H9 (cell line): Measurements from ENCODE around the gene SYCE1. TPM values are rescaled to one million over a fixed set of nuclear protein-coding genes. Genes with fewer than 3 reads are reported as not detected.

Source experiments
- DNase-seq: peaks from one replicate; pipeline ENCODE4 v3.0.0-alpha.2; 2017
- H2AFZ ChIP-seq: one replicate; pipeline ENCODE4 v1.6.1; 2013; ENCODE audit warnings: mild to moderate bottlenecking, low read length, control low read depth, moderate library complexity
- H2AK5ac ChIP-seq: 2 replicates; pipeline ENCODE4 v1.6.1; 2013; ENCODE audit warnings: low read length, control low read depth, mixed read lengths; ENCODE audit not compliant: insufficient read length
- H2BK120ac ChIP-seq: one replicate; pipeline ENCODE4 v1.6.1; 2013; ENCODE audit warnings: low read depth, mild to moderate bottlenecking, low read length, control low read depth, inconsistent platforms; ENCODE audit not compliant: poor library complexity, severe bottlenecking
- H2BK12ac ChIP-seq: 2 replicates; pipeline ENCODE4 v1.6.1; 2013; ENCODE audit warnings: low read length, control low read depth, mixed read lengths, low read depth; ENCODE audit not compliant: insufficient read length
- H2BK15ac ChIP-seq: 2 replicates; pipeline ENCODE4 v1.6.1; 2013; ENCODE audit warnings: low read depth, low read length, control low read depth
- H2BK20ac ChIP-seq: one replicate; pipeline ENCODE4 v1.6.1; 2013; ENCODE audit warnings: low read depth, mild to moderate bottlenecking, low read length, control low read depth, inconsistent platforms; ENCODE audit not compliant: poor library complexity, severe bottlenecking
- H2BK5ac ChIP-seq: 2 replicates; pipeline ENCODE4 v1.6.1; 2013; ENCODE audit warnings: low read length, control low read depth, mixed read lengths; ENCODE audit not compliant: insufficient read length
- H3K14ac ChIP-seq: 2 replicates; pipeline ENCODE4 v1.6.1; 2013; ENCODE audit warnings: low read length, control low read depth; ENCODE audit not compliant: insufficient read depth
- H3K18ac ChIP-seq: 2 replicates; pipeline ENCODE4 v1.6.1; 2013; ENCODE audit warnings: low read depth, mild to moderate bottlenecking, mixed read lengths, low read length, control low read depth; ENCODE audit not compliant: insufficient read length
- H3K23ac ChIP-seq: 2 replicates; pipeline ENCODE4 v1.6.1; 2013; ENCODE audit warnings: low read length, control low read depth, mixed read lengths, low read depth; ENCODE audit not compliant: insufficient read length
- H3K23me2 ChIP-seq: 2 replicates; pipeline ENCODE4 v1.6.1; 2013; ENCODE audit warnings: low read depth, mild to moderate bottlenecking, mixed read lengths, low read length, control low read depth; ENCODE audit not compliant: insufficient read length, poor library complexity, severe bottlenecking
- H3K27ac ChIP-seq: 2 replicates; pipeline ENCODE4 v1.5.1; 2013; ENCODE audit warnings: low read length, control low read depth, mixed read lengths, low read depth; ENCODE audit not compliant: insufficient read length
- H3K27me3 ChIP-seq: 2 replicates; pipeline ENCODE4 v1.6.1; 2013; ENCODE audit warnings: low read length, control low read depth, inconsistent platforms; ENCODE audit not compliant: insufficient read depth
- H3K4ac ChIP-seq: 2 replicates; pipeline ENCODE4 v1.6.1; 2013; ENCODE audit warnings: low read depth, mild to moderate bottlenecking, control low read depth, inconsistent platforms, low read length, moderate library complexity
- H3K4me1 ChIP-seq: 2 replicates; pipeline ENCODE4 v1.6.1; 2013; ENCODE audit warnings: low read length, control low read depth, inconsistent platforms; ENCODE audit not compliant: insufficient read depth
- H3K4me2 ChIP-seq: 2 replicates; pipeline ENCODE4 v1.6.1; 2013; ENCODE audit warnings: low read length, control low read depth, mixed read lengths; ENCODE audit not compliant: insufficient read length, insufficient read depth
- H3K56ac ChIP-seq: 2 replicates; pipeline ENCODE4 v1.6.1; 2013; ENCODE audit warnings: low read depth, mild to moderate bottlenecking, mixed read lengths, low read length, control low read depth; ENCODE audit not compliant: insufficient read length
- H3K79me1 ChIP-seq: 2 replicates; pipeline ENCODE4 v1.6.1; 2013; ENCODE audit warnings: low read depth, mild to moderate bottlenecking, moderate library complexity, low read length, control low read depth, inconsistent platforms; ENCODE audit not compliant: insufficient read depth, poor library complexity, severe bottlenecking
- H3K79me2 ChIP-seq: 2 replicates; pipeline ENCODE4 v1.6.1; 2013; ENCODE audit warnings: low read length, control low read depth, inconsistent platforms; ENCODE audit not compliant: insufficient read depth
- H3K9ac ChIP-seq: 2 replicates; pipeline ENCODE4 v1.6.1; 2013; ENCODE audit warnings: low read length, control low read depth, mixed read lengths; ENCODE audit not compliant: insufficient read length; ENCODE audit errors: extremely low read depth
- H3K9me3 ChIP-seq: one replicate; pipeline ENCODE4 v1.6.1; 2013; ENCODE audit warnings: low read depth, low read length, inconsistent platforms; ENCODE audit not compliant: control insufficient read depth
- H3T11ph ChIP-seq: one replicate; pipeline ENCODE4 v1.6.1; 2013; ENCODE audit warnings: mild to moderate bottlenecking, low read length, control low read depth, inconsistent platforms
- H4K20me1 ChIP-seq: one replicate; pipeline ENCODE4 v1.6.1; 2013; ENCODE audit not compliant: control insufficient read depth, insufficient read length, insufficient read depth
- H4K5ac ChIP-seq: 2 replicates; pipeline ENCODE4 v1.6.1; 2013; ENCODE audit warnings: low read depth, mild to moderate bottlenecking, mixed read lengths, low read length, control low read depth; ENCODE audit not compliant: insufficient read length
- H4K8ac ChIP-seq: replicated peaks from 2 replicates; pipeline ENCODE4 v1.6.1; 2013; ENCODE audit warnings: low read length, control low read depth, mixed read lengths, low read depth; ENCODE audit not compliant: insufficient read length
- H4K91ac ChIP-seq: 2 replicates; pipeline ENCODE4 v1.6.1; 2013; ENCODE audit warnings: low read depth, mild to moderate bottlenecking, moderate library complexity, mixed read lengths, low read length, control low read depth; ENCODE audit not compliant: insufficient read length
- H3K27ac Mint-ChIP-seq, 3 experiments: 2 replicates in 2 of 3; 3 replicates in 1 of 3; pipeline ENCODE4 v1.8.0; 2020 to 2021; ENCODE audit warnings: mixed read lengths in 3 of 3, mild to moderate bottlenecking in 1 of 3, moderate library complexity in 1 of 3
- H3K27me3 Mint-ChIP-seq: 2 replicates; pipeline ENCODE4 v1.8.0; 2021; ENCODE audit warnings: low read depth, mild to moderate bottlenecking, moderate library complexity, mixed read lengths
- H3K36me3 Mint-ChIP-seq, 3 experiments: 2 replicates in 2 of 3; 3 replicates in 1 of 3; pipeline ENCODE4 v1.8.0; 2020 to 2021; ENCODE audit warnings: low read depth in 3 of 3, mixed read lengths in 3 of 3; ENCODE audit not compliant: insufficient read depth in 1 of 3
- H3K4me1 Mint-ChIP-seq, 2 experiments: 2 replicates each; pipeline ENCODE4 v1.8.0; 2020; ENCODE audit warnings: mixed read lengths in 2 of 2
- H3K4me3 Mint-ChIP-seq, 2 experiments: 2 replicates in 1 of 2; 3 replicates in 1 of 2; pipeline ENCODE4 v1.8.0; 2020 to 2021; ENCODE audit warnings: mild to moderate bottlenecking in 2 of 2, mixed read lengths in 2 of 2, moderate library complexity in 1 of 2
- H3K9me3 Mint-ChIP-seq, 2 experiments: 2 replicates in 1 of 2; 3 replicates in 1 of 2; pipeline ENCODE4 v1.8.0; 2020; ENCODE audit warnings: mild to moderate bottlenecking in 2 of 2, mixed read lengths in 2 of 2, moderate library complexity in 1 of 2
- CTCF ChIP-seq: fragments of 200-600 bp; sonication (generic); conservative IDR thresholded peaks from 3 replicates; pipeline ENCODE4 v1.8.0; 2021; ENCODE audit warnings: antibody characterized with exemption, mild to moderate bottlenecking
- WGBS: extraction: QIAGEN DNeasy Blood & Tissue Kit; methylation state at CpG from one replicate; pipeline ENCODE4 v1.1.7; 2013; ENCODE audit warnings: missing lambda C conversion rate, low lambda C conversion rate, mixed read lengths; ENCODE audit not compliant: insufficient read length; ENCODE audit errors: extremely low coverage; 5-methylcytosine and 5-hydroxymethylcytosine counted together
- total RNA-seq: library from RNA; stranded (reverse); gene quantifications from 2 replicates; pipeline ENCODE4 v1.2.1, GENCODE V29; 2021

SYCE1 gene
- total RNA-seq, 1 experiment from 2014 or later: not detected

- H3K4me1 ChIP-seq: no peaks in the 10 kb centered on the region
- no peak overlapping the region for H3K14ac ChIP-seq
- H2BK12ac ChIP-seq: no peak overlapping the region
- H4K5ac ChIP-seq: no peak overlapping the region
- no peaks in the 10 kb centered on the region for H3K4me1 Mint-ChIP-seq
- H3K27me3 Mint-ChIP-seq: no peaks in the 10 kb centered on the region; the same call in none of the 2 replicates
- no peak overlapping the region for H2BK120ac ChIP-seq
- H2BK5ac ChIP-seq: no peak overlapping the region
- no peak for DNase-seq
- no peak overlapping the region for H3K23ac ChIP-seq
- H4K91ac ChIP-seq: no peak overlapping the region
- H2BK20ac ChIP-seq: no peak overlapping the region
- H3K79me2 ChIP-seq: no peaks in the 10 kb centered on the region
- no peak overlapping the region for H3K27ac ChIP-seq
- TF ChIP-seq CTCF: no peak
- no peak overlapping the region for H3K9ac ChIP-seq
- H3K4me2 ChIP-seq: no peak overlapping the region
- no peak overlapping the region for H3T11ph ChIP-seq
- no peaks in the 10 kb centered on the region; the same call in 1 of the 2 replicates for H3K27me3 ChIP-seq
- H3K4me3 Mint-ChIP-seq: no peak overlapping the region
- no CpG with 5 or more reads among the region's 37 CpGs for WGBS
- peaks cover 89% of the 10 kb centered on the region in 2 experiments for H3K9me3 Mint-ChIP-seq
- no peaks in the 10 kb centered on the region for H3K23me2 ChIP-seq
- H2AFZ ChIP-seq: no peak overlapping the region
- H4K8ac ChIP-seq: no peak overlapping the region
- no peak overlapping the region for H3K56ac ChIP-seq
- peaks cover 5 to 18% (median 16%) of the 10 kb centered on the region in 3 experiments; a peak in 5 of 7 replicates for H3K36me3 Mint-ChIP-seq
- H3K27ac Mint-ChIP-seq: no peak overlapping the region
- no peak overlapping the region for H2BK15ac ChIP-seq
- H3K9me3 ChIP-seq: peaks cover 90% of the 10 kb centered on the region
- no peaks in the 10 kb centered on the region for H4K20me1 ChIP-seq
- H3K4ac ChIP-seq: no peak overlapping the region
- H3K79me1 ChIP-seq: no peaks in the 10 kb centered on the region
- no peak overlapping the region for H3K18ac ChIP-seq
- H2AK5ac ChIP-seq: no peak overlapping the region
Measured at GRCh38 chr10:133528845-133529575, 36.4 kb downstream of the SYCE1 start.
